HFF-Myc (cell line): ENCODE data around the gene GPX7.

Source experiments
- DNase-seq: peaks from one replicate; pipeline ENCODE4 v3.0.0-alpha.2; 2011; ENCODE audit warnings: low read depth; ENCODE audit errors: extremely low read depth
- H3K4me3 ChIP-seq: replicated peaks from 2 replicates; pipeline ENCODE4 v1.5.1; 2011; ENCODE audit warnings: low read depth, mild to moderate bottlenecking, control low read depth, low read length
- TF ChIP-seq, protein P1 (sequence below): IDR thresholded peaks from 2 replicates; pipeline ENCODE4 v1.5.1; 2012; ENCODE audit warnings: mild to moderate bottlenecking, low read depth, low read length, control low read depth; ENCODE audit errors: missing control alignments

GPX7 gene

GRCh38 chr1:52604063-52604770, 2.0 kb downstream of the GPX7 start:
- TF ChIP-seq, protein P1, sequence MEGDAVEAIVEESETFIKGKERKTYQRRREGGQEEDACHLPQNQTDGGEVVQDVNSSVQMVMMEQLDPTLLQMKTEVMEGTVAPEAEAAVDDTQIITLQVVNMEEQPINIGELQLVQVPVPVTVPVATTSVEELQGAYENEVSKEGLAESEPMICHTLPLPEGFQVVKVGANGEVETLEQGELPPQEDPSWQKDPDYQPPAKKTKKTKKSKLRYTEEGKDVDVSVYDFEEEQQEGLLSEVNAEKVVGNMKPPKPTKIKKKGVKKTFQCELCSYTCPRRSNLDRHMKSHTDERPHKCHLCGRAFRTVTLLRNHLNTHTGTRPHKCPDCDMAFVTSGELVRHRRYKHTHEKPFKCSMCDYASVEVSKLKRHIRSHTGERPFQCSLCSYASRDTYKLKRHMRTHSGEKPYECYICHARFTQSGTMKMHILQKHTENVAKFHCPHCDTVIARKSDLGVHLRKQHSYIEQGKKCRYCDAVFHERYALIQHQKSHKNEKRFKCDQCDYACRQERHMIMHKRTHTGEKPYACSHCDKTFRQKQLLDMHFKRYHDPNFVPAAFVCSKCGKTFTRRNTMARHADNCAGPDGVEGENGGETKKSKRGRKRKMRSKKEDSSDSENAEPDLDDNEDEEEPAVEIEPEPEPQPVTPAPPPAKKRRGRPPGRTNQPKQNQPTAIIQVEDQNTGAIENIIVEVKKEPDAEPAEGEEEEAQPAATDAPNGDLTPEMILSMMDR, result no peak
- no peak overlapping the region for H3K4me3 ChIP-seq
- DNase-seq, result no peak

- H3K4me3 ChIP-seq, result no peak overlapping the region
- DNase-seq, result no peak
- TF ChIP-seq, protein P1, result no peak
These were observed 11.6 kb downstream of the GPX7 start for GRCh38 chr1:52613636-52614373.

DNA sequence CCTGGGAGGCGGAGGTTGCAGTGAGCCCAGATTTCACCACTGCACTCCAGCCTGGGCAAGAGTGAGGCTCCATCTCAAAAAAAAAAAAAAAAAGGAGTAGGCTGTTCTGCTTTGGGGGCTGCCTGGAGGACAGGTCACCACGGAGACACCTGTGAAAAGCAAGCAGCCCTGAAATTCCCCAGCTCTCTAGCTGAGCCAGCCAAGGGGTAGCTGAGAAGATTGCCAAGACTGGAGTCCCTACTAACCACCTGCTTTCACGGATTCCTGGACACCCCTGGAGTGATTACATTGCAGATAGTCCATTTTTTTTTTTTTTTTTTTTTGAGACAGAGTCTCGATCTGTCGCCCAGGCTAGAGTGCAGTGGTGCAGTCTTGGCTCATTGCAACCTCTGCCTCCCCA, 12.5 kb downstream of the GPX7 start:
- H3K4me3 ChIP-seq, result no peak overlapping the region
- TF ChIP-seq, protein P1, result no peak
- no peak for DNase-seq

DNA sequence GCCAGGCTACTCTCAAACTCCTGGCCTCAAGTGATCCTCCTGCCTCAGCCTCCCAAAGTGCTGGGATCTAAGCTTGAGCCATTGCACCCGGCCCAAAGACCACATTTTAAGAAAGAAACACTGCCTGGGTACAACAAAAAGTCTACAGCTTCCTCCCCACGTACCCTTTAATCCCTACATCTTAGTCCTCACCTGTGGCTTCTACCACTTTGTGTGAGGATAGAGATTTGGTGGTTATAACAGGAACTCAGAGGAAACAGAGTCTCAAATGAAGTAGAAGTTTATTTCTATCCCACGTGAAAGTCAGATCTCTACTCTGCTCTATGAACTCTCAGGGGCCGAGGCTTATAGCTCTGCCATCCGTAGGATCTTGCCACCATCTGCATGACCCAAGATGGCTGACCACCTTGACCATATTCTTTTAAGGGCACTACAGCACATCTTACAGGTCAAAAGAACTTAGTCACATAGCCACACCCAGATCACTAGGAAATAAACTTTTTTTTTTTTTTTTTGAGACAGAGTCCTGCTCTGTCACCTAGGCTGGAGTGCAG, 13.4 kb downstream of the GPX7 start:
- TF ChIP-seq, protein P1, result no peak
- no peak overlapping the region for H3K4me3 ChIP-seq
- DNase-seq, result no peak

- TF ChIP-seq, protein P1, result no peak
- no peak for DNase-seq
- no peak overlapping the region for H3K4me3 ChIP-seq
These were observed 19.8 kb downstream of the GPX7 start for GRCh38 chr1:52621950-52622349.

DNA sequence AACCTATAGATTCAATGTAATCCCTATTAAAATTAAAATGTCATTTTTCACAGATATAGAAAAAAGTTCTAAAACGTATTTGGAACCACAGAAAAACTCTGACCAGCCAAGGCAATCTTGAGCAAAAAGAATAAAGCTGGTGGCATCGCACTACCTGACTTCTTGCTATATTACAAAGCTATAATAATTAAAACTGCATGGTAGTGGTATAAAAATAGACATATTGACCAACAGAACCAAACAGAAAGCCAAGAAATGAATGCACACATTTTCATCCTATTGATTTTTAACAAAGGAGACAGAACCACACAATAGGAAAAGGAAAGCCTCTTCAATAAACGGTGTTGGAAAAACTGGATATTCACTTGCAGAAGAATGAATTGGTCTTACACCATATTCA, 21.6 kb downstream of the GPX7 start:
- TF ChIP-seq, protein P1, result no peak
- H3K4me3 ChIP-seq, result no peak overlapping the region
- DNase-seq, result no peak
